SK-N-SH treated with all-trans-retinoic acid at 6 μM for 48 hours (cell line): ENCODE measurements around the gene IL17RB.

Experiments
- ATAC-seq: fragments of 200-7000 bp; cut with Tn5 transposase; 3 replicates; pipeline ENCODE4 v1.9.1; 2020; ENCODE audit warnings: mild to moderate bottlenecking, moderate library complexity
- ARNTL ChIP-seq: fragments of 450-650 bp; formaldehyde crosslinking; IDR thresholded peaks from 2 replicates; pipeline ENCODE4 v1.5.0; 2020; ENCODE audit warnings: low read depth, mild to moderate bottlenecking, moderate library complexity, borderline replicate concordance
- CSDC2 ChIP-seq: fragments of 250-450 bp; sonication (Bioruptor Pico); IDR thresholded peaks from 2 replicates; pipeline ENCODE4 v1.5.0; 2020; ENCODE audit warnings: mild to moderate bottlenecking, moderate library complexity
- ESRRG ChIP-seq: fragments of 250-450 bp; sonication (Bioruptor Pico); IDR thresholded peaks from 2 replicates; pipeline ENCODE4 v1.6.1; 2021; ENCODE audit warnings: mild to moderate bottlenecking
- GLIS3 ChIP-seq: fragments of 250-450 bp; sonication (Bioruptor Pico); IDR thresholded peaks from 2 replicates; pipeline ENCODE4 v1.5.0; 2020; ENCODE audit warnings: mild to moderate bottlenecking, moderate library complexity
- ISL1 ChIP-seq: fragments of 250-450 bp; sonication (Bioruptor Pico); IDR thresholded peaks from 2 replicates; pipeline ENCODE4 v2.1.2; 2022; ENCODE audit warnings: mild to moderate bottlenecking, moderate library complexity
- OSR1 ChIP-seq: fragments of 250-450 bp; sonication (Bioruptor Pico); IDR thresholded peaks from 2 replicates; pipeline ENCODE4 v1.8.0; 2022; ENCODE audit warnings: moderate library complexity, mild to moderate bottlenecking, inconsistent platforms
- PPARA ChIP-seq: fragments of 250-450 bp; sonication (Bioruptor Pico); IDR thresholded peaks from 2 replicates; pipeline ENCODE4 v1.5.0; 2020; ENCODE audit warnings: mild to moderate bottlenecking, borderline replicate concordance
- TCF4 ChIP-seq: fragments of 250-450 bp; sonication (Bioruptor Pico); IDR thresholded peaks from 2 replicates; pipeline ENCODE4 v1.8.0; 2021; ENCODE audit warnings: mild to moderate bottlenecking, moderate library complexity, borderline replicate concordance
- TOX ChIP-seq: fragments of 250-450 bp; sonication (Bioruptor Pico); IDR thresholded peaks from 2 replicates; pipeline ENCODE4 v1.8.0; 2021; ENCODE audit warnings: mild to moderate bottlenecking, moderate library complexity, borderline replicate concordance
- ZC3H10 ChIP-seq: fragments of 250-450 bp; sonication (Bioruptor Pico); IDR thresholded peaks from 2 replicates; pipeline ENCODE4 v1.5.1; 2021; ENCODE audit warnings: mild to moderate bottlenecking, moderate library complexity
- ZFP3 ChIP-seq: fragments of 250-450 bp; sonication (Bioruptor Pico); IDR thresholded peaks from 2 replicates; pipeline ENCODE4 v1.5.0; 2020; ENCODE audit warnings: mild to moderate bottlenecking, moderate library complexity
- ZFP30 ChIP-seq: fragments of 450-650 bp; formaldehyde crosslinking; IDR thresholded peaks from 2 replicates; pipeline ENCODE4 v1.5.0; 2022; ENCODE audit warnings: mild to moderate bottlenecking, moderate library complexity
- ZNF565 ChIP-seq: fragments of 450-650 bp; formaldehyde crosslinking; conservative IDR thresholded peaks from 2 replicates; pipeline ENCODE4 v1.5.0; 2020; ENCODE audit warnings: low read depth, mild to moderate bottlenecking, moderate library complexity
- ZNF70 ChIP-seq: fragments of 450-650 bp; formaldehyde crosslinking; IDR thresholded peaks from 2 replicates; pipeline ENCODE4 v1.5.0; 2020; ENCODE audit warnings: mild to moderate bottlenecking, moderate library complexity
- TF ChIP-seq, protein P1 (sequence below): fragments of 250-450 bp; sonication (Bioruptor Pico); IDR thresholded peaks from 2 replicates; pipeline ENCODE4 v1.8.0; 2020; ENCODE audit warnings: mild to moderate bottlenecking, moderate library complexity, borderline replicate concordance
- TF ChIP-seq, protein P2 (sequence below): fragments of 250-450 bp; sonication (Bioruptor Pico); IDR thresholded peaks from 2 replicates; pipeline ENCODE4 v1.5.0; 2020; ENCODE audit warnings: mild to moderate bottlenecking, moderate library complexity
- TF ChIP-seq, protein P3 (sequence below): fragments of 250-450 bp; sonication (Bioruptor Pico); IDR thresholded peaks from 2 replicates; pipeline ENCODE4 v1.5.1; 2020; ENCODE audit warnings: low read depth, mild to moderate bottlenecking, moderate library complexity

IL17RB gene

DNA sequence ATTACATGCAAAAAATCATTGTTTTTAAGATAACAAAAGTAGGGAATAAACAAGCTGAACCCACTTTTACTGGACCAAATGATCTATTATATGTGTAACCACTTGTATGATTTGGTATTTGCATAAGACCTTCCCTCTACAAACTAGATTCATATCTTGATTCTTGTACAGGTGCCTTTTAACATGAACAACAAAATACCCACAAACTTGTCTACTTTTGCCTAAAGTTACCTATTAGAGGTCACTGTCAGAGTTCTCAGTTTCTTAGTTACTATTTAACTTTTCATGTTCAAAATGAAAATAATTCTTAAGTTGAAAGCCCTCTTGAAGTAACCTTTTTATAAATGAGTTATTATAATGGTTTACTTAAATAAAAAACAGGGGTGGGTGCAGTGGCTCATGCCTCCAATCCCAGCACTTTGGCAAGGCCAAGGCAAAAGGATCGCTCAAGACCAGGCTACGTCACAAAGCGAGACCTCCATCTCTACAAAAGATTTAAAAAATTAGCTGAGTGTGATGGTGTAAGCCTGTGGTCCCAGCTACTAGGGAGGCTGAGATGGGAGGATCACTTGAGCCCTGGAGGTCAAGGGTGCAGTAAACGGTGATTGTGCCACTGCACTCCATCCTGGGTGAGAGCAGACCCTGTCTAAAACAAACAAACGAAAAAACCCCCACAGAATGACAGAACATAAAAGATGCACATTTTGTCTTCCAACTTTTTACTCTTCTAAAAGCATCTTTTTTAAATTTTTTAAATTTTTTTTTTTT is 19.5 kb downstream of the IL17RB start:
- TF ChIP-seq ZC3H10 (no peak), TOX (no peak), CSDC2 (CRISPR knock-in tag) (no peak), PPARA (no peak)
- TF ChIP-seq, all 23 proteins: peak for 0
- ATAC-seq = no peak

DNA sequence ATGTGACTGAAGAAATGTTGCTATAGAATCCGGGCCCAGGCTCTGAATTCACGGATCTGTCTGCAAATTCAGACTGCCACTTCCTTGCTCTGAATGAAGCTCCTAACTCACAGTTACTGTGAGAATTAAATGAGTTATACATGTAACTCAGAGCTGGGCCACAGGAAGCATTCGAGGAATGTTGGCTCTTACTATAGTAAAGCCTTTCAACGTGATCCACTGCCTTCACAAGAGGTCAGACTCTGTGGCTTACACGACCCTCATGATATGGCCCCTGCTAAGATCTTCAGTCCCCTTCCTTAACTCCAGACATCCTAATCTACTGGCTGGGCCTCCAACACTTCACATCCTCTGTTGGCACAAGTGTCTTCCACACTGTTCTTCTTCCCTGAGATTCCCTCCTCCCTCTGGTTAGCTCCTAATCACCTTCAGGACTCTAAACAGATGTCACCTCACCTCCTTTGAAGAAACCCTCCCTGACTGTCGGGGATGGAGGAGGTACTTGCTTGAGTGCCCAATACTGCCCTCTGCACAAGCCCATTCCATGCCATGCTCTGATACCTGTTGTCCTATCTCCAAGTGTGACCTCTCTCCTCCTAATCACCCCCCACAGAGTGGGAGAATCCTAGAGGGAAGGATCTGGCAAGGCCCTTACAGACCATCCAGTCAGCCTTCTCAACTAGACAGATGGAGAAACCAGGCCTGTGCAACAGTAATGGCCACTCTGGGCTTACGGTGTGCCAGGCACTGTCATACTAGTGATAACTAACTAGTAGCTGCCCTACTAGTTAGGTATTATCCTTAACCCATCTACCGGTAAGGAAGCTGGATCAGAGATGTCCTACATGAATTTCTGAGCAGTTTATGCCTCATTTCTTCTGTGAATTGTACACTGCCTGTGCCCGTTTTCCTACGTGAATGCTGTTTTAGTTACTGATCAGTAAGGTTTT is 34.3 kb downstream of the IL17RB start:
- peak; percentile 5 for ATAC-seq

DNA sequence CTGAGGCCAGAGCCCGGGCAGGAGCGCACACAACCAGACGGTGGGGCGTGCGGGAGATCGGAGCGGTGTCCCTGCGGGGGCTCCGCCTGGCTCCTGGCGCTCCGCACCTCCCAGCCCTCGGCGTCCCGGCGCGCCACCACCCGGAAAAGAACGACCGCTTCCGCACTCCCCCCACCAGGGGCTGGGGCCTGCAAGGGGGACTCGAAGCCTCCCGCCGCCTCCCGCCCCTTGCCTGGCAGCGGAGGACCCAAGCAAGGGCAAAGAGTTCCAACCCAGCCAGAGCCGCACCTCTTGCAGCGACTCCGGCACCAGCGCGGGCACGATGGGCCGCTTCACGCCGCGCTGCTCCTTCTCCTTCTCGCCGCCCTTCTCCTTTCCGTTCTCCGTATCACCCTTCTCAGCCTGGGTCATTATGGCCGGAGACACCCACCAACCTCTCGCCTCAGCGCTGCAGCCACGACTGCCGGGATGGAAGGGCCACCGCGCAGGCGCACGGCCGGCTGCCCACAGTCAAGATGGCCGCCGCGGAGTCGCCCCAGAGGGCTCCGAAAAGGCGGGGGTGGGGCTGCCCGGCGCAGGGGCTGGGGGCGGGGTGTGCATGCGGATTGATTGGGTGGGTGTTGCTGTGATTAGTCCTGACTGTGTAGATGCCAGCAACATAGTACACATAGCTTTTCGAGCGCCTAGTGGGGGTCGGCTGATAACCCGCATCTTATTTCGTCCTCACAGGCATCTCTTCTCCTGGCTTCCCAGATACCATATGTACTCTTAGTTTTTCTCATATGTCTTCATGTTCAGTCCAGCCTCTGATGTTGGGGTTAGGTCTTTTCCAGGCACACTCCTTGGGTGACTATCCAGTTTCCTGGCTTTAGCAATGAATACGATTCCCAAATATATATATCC is 35.6 kb downstream of the IL17RB start, which contains the start of gene ACTR8:
TSS of gene ACTR8 (minus strand) at position 462 of the 903 bp plus-strand sequence. CDS start at position 411, 51 bp downstream.
- TF ChIP-seq, protein P1, sequence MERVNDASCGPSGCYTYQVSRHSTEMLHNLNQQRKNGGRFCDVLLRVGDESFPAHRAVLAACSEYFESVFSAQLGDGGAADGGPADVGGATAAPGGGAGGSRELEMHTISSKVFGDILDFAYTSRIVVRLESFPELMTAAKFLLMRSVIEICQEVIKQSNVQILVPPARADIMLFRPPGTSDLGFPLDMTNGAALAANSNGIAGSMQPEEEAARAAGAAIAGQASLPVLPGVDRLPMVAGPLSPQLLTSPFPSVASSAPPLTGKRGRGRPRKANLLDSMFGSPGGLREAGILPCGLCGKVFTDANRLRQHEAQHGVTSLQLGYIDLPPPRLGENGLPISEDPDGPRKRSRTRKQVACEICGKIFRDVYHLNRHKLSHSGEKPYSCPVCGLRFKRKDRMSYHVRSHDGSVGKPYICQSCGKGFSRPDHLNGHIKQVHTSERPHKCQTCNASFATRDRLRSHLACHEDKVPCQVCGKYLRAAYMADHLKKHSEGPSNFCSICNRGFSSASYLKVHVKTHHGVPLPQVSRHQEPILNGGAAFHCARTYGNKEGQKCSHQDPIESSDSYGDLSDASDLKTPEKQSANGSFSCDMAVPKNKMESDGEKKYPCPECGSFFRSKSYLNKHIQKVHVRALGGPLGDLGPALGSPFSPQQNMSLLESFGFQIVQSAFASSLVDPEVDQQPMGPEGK (CRISPR knock-in tag) = peak; percentile 74; the same call in 1 of the 2 replicates
- TF ChIP-seq ZFP30 = no peak
- peak; percentile 96 for ATAC-seq

More for the DNA sequence above, 34.3 kb downstream of the IL17RB start:
- no peak for TF ChIP-seq ZNF70 (CRISPR knock-in tag)

DNA sequence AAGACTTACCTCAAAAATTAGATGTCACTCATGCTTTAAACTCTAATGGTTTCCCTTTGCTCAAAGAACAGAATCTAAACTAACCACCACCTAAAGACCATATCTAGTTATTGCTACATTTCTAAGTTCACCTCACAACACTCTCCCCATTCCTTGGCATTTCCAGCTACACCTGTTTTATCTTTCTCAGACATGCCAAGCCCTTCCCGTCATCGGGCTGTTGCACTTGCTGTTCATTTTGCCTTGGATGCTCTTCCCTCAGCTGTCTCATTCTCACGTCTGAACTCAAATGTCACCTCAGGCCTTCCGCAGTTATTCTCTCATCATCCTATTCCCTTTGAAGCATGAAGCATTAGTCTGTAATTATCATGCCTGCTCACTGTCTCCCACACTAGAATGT is 36.6 kb downstream of the IL17RB start:
- ATAC-seq = no peak
- no peak for TF ChIP-seq TCF4
- no peak for TF ChIP-seq OSR1 (CRISPR knock-in tag)
- TF ChIP-seq ZFP3 = no peak

DNA sequence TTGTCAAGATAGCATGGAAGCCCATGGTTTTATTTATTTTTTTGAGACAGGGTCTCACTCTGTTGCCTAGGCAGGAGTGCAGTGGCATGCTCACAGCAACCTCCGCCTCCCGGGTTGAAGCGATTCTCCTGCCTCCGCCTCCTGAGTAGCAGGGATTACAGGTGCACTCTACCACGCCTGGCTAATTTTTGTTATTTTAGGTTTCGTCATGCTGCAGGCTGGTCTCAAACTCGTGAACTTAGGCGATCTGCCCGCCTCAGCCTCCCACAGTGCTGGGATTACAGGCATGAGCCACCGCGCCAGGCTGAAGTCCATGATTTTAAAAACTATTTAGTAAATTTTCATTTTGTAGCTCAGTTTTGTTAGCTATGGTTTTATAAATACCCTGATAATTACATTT is 38.3 kb downstream of the IL17RB start:
- TF ChIP-seq GLIS3 (CRISPR knock-in tag) (no peak), ESRRG (no peak), ARNTL (CRISPR knock-in tag) (no peak), ISL1 (CRISPR knock-in tag) (no peak), ZNF565 (no peak), PPARA (no peak), ZFP3 (no peak), TCF4 (no peak)
- TF ChIP-seq, protein P2, sequence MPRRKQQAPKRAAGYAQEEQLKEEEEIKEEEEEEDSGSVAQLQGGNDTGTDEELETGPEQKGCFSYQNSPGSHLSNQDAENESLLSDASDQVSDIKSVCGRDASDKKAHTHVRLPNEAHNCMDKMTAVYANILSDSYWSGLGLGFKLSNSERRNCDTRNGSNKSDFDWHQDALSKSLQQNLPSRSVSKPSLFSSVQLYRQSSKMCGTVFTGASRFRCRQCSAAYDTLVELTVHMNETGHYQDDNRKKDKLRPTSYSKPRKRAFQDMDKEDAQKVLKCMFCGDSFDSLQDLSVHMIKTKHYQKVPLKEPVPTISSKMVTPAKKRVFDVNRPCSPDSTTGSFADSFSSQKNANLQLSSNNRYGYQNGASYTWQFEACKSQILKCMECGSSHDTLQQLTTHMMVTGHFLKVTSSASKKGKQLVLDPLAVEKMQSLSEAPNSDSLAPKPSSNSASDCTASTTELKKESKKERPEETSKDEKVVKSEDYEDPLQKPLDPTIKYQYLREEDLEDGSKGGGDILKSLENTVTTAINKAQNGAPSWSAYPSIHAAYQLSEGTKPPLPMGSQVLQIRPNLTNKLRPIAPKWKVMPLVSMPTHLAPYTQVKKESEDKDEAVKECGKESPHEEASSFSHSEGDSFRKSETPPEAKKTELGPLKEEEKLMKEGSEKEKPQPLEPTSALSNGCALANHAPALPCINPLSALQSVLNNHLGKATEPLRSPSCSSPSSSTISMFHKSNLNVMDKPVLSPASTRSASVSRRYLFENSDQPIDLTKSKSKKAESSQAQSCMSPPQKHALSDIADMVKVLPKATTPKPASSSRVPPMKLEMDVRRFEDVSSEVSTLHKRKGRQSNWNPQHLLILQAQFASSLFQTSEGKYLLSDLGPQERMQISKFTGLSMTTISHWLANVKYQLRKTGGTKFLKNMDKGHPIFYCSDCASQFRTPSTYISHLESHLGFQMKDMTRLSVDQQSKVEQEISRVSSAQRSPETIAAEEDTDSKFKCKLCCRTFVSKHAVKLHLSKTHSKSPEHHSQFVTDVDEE = no peak
- TF ChIP-seq, protein P3, sequence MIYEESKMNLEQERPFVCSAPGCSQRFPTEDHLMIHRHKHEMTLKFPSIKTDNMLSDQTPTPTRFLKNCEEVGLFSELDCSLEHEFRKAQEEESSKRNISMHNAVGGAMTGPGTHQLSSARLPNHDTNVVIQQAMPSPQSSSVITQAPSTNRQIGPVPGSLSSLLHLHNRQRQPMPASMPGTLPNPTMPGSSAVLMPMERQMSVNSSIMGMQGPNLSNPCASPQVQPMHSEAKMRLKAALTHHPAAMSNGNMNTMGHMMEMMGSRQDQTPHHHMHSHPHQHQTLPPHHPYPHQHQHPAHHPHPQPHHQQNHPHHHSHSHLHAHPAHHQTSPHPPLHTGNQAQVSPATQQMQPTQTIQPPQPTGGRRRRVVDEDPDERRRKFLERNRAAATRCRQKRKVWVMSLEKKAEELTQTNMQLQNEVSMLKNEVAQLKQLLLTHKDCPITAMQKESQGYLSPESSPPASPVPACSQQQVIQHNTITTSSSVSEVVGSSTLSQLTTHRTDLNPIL (CRISPR knock-in tag) = no peak
- TF ChIP-seq, all 23 proteins: peak for 0
- no peak for ATAC-seq
